Vagina (tissue), 2 donors: ENCODE data around the gene SLC35E3. TPM values are rescaled to one million over a fixed set of nuclear protein-coding genes. Genes with fewer than 3 reads are reported as not detected.

Experiments
- DNase-seq, 2 donors: peaks; one replicate each; pipeline ENCODE4 v3.0.0-alpha.2; 2017; ENCODE audit errors: extremely low spot score in 2 of 2
- H3K27ac ChIP-seq: fragments of 200-600 bp; sonication (generic); one replicate; pipeline ENCODE4 v1.5.1; 2019
- H3K27me3 ChIP-seq: fragments of 200-600 bp; sonication (generic); one replicate; pipeline ENCODE4 v1.5.1; 2019
- H3K36me3 ChIP-seq, 2 donors: fragments of 200-600 bp; sonication (generic); one replicate each; pipeline ENCODE4 v1.5.1; 2017 to 2019
- H3K4me1 ChIP-seq: fragments of 200-600 bp; sonication (generic); one replicate; pipeline ENCODE4 v1.5.1; 2019
- H3K4me3 ChIP-seq, 2 donors: fragments of 200-600 bp; sonication (generic); 1 replicate in 1 of 2; 2 replicates in 1 of 2; pipeline ENCODE4 v1.5.1; 2016 to 2019
- H3K9me3 ChIP-seq: fragments of 200-600 bp; sonication (generic); one replicate; pipeline ENCODE4 v1.5.1; 2019
- POLR2A ChIP-seq, 2 donors: fragments of 450-650 bp; IDR thresholded peaks; one replicate each; pipeline ENCODE4 v1.6.1; 2017; ENCODE audit warnings: antibody characterized with exemption in 2 of 2, mild to moderate bottlenecking in 2 of 2, moderate library complexity in 2 of 2
- POLR2AphosphoS5 ChIP-seq, 2 donors: sonication (generic); formaldehyde crosslinking; IDR thresholded peaks; one replicate each; pipeline ENCODE4 v1.9.0; 2017; ENCODE audit warnings: antibody characterized with exemption in 2 of 2, mild to moderate bottlenecking in 2 of 2, low read depth in 1 of 2; ENCODE audit not compliant: insufficient read depth in 1 of 2
- intact Hi-C: fragments of 100-400 bp; cut with DNase I; formaldehyde crosslinking; loops from one replicate; pipeline ENCODE4 v1.15.1; 2023
- total RNA-seq: library from RNA; depleted of rRNA; stranded (reverse); fragments of >200 nt; gene quantifications from one replicate; pipeline ENCODE4 v1.2.3, GENCODE V29; 2016
- TF ChIP-seq, protein P1 (sequence below), 3 experiments: fragments of 450-650 bp in 2 of 3; fragments of 200-600 bp in 1 of 3; sonication (generic) in 1 of 3; IDR thresholded peaks; one replicate each; pipeline ENCODE4 v1.5.1; 2017 to 2019; ENCODE audit warnings: antibody characterized with exemption in 3 of 3, mild to moderate bottlenecking in 2 of 3, moderate library complexity in 2 of 3

Gene SLC35E3
- total RNA-seq, 1 donor from 2014 or later, result 5.9 TPM

DNA sequence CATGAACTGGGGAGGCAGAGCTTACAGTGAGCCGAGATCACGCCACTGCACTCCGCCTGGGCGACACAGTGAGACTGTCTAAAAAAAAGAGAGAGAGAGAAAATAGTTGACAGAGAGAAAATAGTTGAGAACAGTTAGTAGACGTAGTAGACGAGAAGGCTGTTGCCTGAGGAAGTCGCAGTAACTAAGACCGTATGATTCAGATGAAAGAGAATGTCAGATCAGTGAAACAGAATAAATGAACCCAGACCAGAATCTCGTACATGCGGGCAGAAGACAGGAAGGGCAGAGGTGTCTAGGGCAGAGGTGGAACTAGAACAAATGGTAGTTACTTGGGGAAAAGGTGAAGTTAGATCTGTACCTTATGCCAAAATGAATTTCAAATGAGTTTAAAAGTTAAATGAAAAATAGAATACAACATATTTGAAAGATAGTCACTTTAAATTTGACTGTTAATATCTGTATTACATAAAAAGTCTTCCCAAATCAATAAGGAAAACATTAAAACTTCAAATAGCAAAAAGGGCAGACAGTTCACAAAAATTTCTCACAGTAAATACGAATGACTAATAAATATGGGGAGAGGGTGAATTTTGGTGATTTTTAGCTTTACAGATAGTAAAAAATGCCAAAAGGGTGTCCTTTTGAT lies 79.7 kb downstream of the SLC35E3 start:
- intact Hi-C loops, result no loop called here
- no peaks in the 10 kb centered on the region for H3K27me3 ChIP-seq
- peaks cover 4 to 85% of the 10 kb centered on the region in 2 donors for H3K36me3 ChIP-seq
- no peak overlapping the region for H3K27ac ChIP-seq
- no peak for DNase-seq
- TF ChIP-seq, protein P1, sequence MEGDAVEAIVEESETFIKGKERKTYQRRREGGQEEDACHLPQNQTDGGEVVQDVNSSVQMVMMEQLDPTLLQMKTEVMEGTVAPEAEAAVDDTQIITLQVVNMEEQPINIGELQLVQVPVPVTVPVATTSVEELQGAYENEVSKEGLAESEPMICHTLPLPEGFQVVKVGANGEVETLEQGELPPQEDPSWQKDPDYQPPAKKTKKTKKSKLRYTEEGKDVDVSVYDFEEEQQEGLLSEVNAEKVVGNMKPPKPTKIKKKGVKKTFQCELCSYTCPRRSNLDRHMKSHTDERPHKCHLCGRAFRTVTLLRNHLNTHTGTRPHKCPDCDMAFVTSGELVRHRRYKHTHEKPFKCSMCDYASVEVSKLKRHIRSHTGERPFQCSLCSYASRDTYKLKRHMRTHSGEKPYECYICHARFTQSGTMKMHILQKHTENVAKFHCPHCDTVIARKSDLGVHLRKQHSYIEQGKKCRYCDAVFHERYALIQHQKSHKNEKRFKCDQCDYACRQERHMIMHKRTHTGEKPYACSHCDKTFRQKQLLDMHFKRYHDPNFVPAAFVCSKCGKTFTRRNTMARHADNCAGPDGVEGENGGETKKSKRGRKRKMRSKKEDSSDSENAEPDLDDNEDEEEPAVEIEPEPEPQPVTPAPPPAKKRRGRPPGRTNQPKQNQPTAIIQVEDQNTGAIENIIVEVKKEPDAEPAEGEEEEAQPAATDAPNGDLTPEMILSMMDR (IDR thresholded peaks at IDR 0.05), result no peak
- TF ChIP-seq POLR2AphosphoS5 (IDR thresholded peaks at IDR 0.05; ENCODE audit: insufficient read depth in 1 of 2, low read depth in 1 of 2) (no peak), POLR2A (IDR thresholded peaks at IDR 0.05) (no peak)
- peaks cover 13% of the 10 kb centered on the region for H3K4me1 ChIP-seq
- no peak overlapping the region for H3K4me3 ChIP-seq
- no peaks in the 10 kb centered on the region for H3K9me3 ChIP-seq

DNA sequence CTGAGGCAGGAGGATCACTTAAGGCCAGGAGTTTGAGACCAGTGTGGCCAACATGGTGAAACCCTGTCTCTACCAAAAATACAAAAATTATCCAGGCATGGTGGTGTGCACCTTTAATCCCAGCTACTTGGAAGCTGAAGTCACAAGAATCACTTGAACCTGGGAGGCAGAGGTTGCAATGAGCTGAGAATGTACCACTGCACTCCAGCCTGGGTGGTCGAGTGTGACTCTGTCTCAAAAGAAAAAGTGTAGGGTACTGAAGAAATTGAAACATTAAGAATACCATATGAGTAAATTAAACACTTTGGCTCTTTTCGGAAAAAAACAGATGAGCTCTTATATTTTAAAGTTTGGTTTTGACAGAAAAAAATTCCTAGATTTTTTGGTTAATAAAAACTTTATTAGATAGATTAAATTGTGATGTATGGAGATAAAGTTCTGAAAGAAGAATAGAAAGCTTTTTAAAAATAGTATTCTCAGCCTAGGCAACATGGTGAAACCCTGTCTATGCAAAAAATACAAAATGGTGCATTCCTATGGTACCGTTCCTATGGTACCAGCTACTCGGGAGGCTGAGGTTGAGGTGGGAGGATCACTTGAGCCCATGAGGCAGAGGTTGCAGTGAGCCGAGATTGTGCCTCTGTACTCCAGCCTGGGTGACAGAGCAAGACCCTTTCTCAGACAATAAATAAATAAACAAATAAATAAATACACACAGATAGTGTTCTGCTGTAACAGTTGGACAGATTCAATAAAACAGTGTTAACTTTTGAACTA lies 82.1 kb downstream of the SLC35E3 start:
- H3K4me1 ChIP-seq, result no peaks in the 10 kb centered on the region
- intact Hi-C loops, result no loop called here
- no peaks in the 10 kb centered on the region for H3K9me3 ChIP-seq
- TF ChIP-seq, protein P1 (IDR thresholded peaks at IDR 0.05), result no peak
- TF ChIP-seq POLR2A (IDR thresholded peaks at IDR 0.05) (no peak), POLR2AphosphoS5 (IDR thresholded peaks at IDR 0.05; ENCODE audit: insufficient read depth in 1 of 2, low read depth in 1 of 2) (no peak)
- H3K27ac ChIP-seq, result no peak overlapping the region
- no peaks in the 10 kb centered on the region for H3K27me3 ChIP-seq
- H3K36me3 ChIP-seq, result peaks cover 4 to 90% of the 10 kb centered on the region in 2 donors
- H3K4me3 ChIP-seq, result no peak overlapping the region
- no peak for DNase-seq

DNA sequence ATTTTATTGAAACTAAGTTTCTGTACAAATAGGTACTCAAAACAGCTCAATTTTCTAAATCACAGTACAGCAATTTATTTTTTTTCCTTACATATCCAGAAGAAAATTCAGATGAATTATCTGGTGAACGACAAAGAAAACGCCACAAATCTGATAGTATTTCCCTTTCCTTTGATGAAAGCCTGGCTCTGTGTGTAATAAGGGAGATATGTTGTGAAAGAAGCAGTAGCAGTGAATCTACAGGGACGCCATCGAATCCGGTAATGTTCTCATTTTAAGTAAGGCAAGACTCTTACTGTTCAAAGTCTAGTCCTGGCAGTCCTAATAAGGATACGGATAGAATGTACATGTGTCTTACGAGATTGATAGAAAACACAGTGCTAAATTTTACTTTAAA lies 82.7 kb downstream of the SLC35E3 start:
- Histone ChIP-seq H3K4me1 (no peaks in the 10 kb centered on the region), H3K36me3 (peaks cover 0 to 87% of the 10 kb centered on the region in 2 donors), H3K9me3 (no peaks in the 10 kb centered on the region), H3K4me3 (no peak overlapping the region), H3K27ac (no peak overlapping the region), H3K27me3 (no peaks in the 10 kb centered on the region)
- TF ChIP-seq, protein P1 (IDR thresholded peaks at IDR 0.05), result no peak
- TF ChIP-seq POLR2AphosphoS5 (IDR thresholded peaks at IDR 0.05; ENCODE audit: insufficient read depth in 1 of 2, low read depth in 1 of 2) (no peak), POLR2A (IDR thresholded peaks at IDR 0.05) (no peak)
- intact Hi-C loops, result no loop called here
- DNase-seq, result no peak

Other genes with a start within 250 kb of the SLC35E3 start
- 169 TPM for gene RAP1B, start 135.3 kb upstream of the SLC35E3 start, total RNA-seq
- gene NUP107, start 59.2 kb upstream of the SLC35E3 start, total RNA-seq, result 42.5 TPM
- 75.9 TPM for gene MDM2, start 62.0 kb downstream of the SLC35E3 start, total RNA-seq
- 35.4 TPM for gene CPM, start 187.0 kb downstream of the SLC35E3 start, total RNA-seq